T1000 (cell line): ENCODE data around the gene LAT.
A peak's percentile ranks its signal among the peaks of the same experiment; 100 is the strongest.
"Not testable (repeated sequence)": the region's sequence is repeated elsewhere in the genome, so short reads cannot be mapped to it uniquely, and the experiment has no call there.

ENCODE experiments used
- DNase-seq: peaks from one replicate; lab custom pipeline; 2025; ENCODE audit warnings: mixed read lengths; lab: John Stamatoyannopoulos, UW

Gene LAT, protein sequence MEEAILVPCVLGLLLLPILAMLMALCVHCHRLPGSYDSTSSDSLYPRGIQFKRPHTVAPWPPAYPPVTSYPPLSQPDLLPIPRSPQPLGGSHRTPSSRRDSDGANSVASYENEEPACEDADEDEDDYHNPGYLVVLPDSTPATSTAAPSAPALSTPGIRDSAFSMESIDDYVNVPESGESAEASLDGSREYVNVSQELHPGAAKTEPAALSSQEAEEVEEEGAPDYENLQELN

DNA sequence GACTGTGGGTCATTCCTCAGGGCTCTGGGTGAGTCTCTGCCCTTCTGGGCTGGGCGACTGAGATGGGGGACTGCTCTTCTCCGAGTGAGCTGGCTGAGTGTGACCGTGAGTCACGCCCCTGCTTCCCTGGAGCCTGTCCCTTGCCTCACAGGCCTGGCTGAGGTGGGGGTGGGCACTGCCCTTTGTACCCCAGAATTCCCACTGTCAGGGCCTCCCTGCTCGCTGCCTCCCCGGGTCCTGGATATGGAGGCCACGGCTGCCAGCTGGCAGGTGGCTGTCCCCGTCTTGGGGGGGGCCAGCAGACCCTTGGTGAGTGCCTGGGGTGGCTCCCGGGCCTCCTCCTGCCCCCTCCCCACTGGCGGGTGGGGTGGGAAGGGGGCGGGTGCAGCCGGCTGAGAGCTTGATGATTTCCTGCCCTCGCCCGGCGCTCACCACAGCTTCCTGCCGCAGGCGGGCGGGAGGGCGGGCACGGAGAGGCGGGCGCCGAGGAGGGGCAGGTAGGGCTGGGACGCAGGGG lies at the start of gene LAT:
LAT (plus strand) TSS at position 434 of the 517 bp plus-strand sequence. CDS start 366 bp downstream, outside the sequence.
- no peak for DNase-seq

DNA sequence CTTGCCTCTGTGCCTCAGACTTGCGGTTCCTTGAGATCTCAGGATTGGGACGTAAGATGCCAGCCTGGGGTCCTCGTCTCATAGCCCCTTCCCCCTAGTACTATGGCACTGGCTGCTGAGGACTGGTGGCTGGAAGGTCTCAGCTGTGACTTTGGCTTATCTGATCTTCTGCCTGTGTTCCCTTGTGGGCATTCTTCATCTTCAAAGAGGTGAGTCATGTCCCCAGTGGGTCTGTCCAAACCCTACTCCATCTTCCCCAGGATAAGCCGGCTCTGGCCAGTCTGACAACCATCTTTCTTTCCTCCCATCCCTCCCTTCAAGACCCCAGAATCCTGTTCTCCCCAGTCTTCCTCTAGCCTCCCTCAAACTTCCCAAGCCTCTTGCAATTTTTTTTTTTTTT lies 49.5 kb upstream of the LAT start:
- no peak for DNase-seq

DNA sequence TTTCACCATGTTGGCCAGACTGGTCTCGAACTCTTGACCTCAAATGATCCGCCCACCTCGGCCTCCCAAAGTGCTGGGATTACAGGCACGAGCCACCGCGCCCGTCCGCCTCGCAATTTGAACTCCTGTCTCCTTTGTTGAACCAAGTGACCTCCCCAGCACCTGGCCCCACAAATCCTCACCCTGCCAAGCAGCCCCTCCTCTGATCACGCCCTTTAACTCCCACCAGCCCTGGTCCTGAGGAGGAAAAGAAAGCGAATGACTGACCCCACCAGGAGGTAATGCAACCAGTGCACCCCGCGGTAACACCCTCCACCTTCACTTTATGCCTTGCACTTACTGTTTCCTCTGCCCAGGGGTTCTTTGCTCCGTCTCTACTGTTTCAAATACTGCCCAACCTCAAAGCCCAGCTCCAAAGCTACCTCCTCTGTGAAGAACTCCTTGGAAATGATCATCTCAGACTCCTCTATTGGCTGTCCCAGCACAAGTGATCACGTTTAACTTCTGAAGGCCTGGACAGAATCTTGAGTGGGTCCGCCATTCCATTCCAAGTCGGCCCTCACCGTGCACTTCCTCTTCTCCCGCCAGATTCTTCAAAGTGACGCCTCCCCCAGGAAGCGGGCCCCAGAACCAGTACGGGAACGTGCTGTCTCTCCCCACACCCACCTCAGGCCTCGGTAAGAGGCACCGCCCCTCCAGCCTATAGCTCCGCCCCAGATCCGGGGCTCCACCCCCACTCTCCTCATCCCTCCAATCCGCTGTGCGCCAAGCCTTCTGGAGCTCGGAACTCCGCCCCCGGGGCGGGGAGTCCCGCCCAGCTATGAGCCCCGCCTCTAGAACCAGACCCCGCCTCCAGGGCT lies 48.7 kb upstream of the LAT start:
- DNase-seq: peak; percentile 60

DNA sequence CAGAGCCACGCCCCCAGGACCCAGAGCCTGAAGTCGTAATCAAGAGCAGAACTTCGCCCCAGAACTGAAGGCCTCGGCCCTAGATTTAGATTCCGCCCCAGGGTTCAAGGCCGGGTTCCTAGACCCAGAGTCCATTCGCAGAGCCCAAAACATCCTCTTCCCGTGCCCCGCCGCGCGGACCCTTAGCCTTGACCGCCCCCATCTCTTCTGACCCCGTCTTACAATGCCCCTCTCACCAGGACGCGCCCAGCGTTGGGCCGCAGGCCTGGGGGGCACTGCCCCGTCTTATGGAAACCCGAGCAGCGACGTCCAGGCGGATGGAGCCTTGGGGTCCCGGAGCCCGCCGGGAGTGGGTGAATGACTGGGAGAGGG lies 48.1 kb upstream of the LAT start:
- DNase-seq: no peak

DNA sequence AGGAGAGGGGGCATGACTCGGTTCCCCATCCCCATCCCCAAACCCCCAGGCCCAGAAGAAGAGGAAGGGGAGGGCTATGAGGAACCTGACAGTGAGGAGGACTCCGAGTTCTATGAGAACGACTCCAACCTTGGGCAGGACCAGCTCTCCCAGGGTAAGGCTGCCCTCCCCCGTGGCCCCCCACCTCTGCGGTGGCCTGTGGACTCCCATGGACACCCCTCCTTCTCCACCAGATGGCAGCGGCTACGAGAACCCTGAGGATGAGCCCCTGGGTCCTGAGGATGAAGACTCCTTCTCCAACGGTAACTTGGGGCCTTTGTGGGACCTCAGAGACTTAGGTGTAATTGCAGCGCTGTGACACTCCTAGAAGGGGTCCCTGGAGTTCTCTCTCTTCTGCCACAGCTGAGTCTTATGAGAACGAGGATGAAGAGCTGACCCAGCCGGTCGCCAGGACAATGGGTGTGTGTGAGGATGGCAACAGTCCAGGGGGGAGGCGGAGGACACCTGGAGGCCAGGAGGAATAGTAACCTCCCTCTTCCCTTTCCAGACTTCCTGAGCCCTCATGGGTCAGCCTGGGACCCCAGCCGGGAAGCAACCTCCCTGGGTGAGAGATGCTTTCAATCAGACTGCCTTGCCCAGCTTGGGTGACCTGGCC lies 47.5 kb upstream of the LAT start:
- no peak for DNase-seq

DNA sequence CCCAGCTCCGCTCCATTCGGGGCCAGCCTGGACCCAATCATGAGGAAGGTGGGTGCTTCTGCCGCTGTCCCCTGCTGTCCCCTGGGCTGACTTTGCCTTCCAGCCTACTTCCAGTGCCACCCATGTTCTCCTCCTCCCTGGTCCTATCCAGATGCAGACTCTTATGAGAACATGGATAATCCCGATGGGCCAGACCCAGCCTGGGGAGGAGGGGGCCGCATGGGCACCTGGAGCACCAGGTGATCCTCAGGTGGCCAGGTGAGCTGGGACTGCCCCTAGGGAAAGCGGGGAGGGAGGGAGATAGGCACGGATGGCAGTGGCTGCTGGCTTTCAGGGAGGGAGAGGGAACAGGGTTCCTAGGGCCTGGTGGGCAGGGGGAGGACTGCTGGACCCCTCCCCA lies 46.1 kb upstream of the LAT start:
- DNase-seq: no peak

DNA sequence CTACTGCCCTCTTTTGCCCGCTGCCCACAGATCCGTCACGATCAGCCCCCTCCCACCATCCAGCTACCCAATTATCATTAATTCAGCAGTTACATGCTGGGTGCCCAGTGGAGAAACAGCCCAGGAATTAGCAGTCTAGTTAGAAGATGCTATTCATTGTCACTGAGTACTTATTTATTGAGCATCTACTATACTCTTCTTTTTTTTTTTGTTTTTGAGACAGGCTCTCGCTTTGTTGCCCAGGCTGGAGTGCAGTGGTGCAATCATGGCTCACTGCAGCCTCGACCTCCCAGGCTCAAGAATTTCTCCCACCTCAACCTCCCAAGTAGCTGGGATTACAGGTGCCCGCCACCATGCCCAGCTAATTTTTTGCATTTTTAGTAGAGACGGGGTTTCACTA lies 45.0 kb upstream of the LAT start:
- not testable (repeated sequence) for DNase-seq

DNA sequence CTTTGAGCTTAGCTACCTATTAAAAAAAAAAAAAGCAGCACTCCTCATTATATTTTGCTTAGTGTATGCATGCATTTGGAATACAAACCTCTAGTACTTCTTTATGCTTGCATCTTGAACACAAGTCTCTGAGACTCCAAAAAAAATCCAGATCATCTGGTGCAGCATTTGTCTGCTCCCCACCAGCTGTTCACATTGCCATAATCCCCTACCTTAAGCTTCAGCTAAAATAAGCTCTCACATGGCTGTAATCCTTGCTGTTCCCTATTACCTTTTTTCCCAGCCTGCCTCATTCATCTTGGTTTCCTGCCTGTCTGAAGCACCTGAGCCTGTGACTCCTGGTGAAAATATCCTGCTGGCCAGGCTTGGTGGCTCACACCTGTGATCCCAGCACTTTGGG lies 41.6 kb upstream of the LAT start:
- DNase-seq: no peak

DNA sequence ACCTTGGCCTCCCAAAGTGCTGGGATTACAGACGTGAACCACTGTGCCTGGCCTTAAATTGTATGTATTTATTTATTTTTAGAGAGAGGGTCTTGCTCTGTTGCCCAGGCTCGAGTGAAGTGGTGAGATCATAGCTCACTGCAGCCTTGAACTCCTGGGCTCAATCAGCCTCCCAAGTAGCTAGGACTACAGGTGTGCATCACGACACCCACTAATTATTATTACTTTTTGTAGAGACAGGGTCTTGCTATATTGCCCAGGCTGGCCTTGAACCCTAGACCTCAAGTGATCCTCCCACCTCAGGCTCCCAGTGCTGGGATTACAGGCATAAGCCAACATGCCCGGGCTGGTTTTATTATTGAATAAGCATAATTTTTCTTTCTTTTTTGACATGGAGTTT lies 38.2 kb upstream of the LAT start:
- no peak for DNase-seq

DNA sequence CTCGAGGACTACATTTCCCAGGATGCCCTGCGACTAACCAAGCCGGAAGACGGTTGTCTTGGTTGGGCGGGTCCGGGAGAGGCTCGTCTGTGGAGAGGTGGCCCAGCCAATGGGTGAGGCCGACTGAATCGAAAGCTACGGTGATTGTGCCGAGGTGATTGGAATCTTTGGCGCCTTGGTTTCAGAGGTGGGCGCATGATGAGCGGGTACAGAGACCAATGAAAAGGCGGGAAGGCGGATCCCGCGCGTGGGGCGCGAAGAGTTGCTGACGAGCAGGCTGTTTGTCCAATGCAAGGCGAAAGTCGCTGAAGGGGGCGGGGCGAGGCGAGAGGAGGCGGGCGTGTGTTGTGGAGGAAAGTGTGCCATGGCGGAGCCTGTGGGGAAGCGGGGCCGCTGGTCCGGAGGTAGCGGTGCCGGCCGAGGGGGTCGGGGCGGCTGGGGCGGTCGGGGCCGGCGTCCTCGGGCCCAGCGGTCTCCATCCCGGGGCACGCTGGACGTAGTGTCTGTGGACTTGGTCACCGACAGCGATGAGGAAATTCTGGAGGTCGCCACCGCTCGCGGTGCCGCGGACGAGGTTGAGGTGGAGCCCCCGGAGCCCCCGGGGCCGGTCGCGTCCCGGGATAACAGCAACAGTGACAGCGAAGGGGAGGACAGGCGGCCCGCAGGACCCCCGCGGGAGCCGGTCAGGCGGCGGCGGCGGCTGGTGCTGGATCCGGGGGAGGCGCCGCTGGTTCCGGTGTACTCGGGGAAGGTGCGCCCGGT lies 34.0 kb upstream of the LAT start, which contains the start of gene NFATC2IP:
NFATC2IP (plus strand) TSS at position 290 of the 762 bp plus-strand sequence; CDS start at position 365, 75 bp downstream.
- DNase-seq: peak; percentile 99

DNA sequence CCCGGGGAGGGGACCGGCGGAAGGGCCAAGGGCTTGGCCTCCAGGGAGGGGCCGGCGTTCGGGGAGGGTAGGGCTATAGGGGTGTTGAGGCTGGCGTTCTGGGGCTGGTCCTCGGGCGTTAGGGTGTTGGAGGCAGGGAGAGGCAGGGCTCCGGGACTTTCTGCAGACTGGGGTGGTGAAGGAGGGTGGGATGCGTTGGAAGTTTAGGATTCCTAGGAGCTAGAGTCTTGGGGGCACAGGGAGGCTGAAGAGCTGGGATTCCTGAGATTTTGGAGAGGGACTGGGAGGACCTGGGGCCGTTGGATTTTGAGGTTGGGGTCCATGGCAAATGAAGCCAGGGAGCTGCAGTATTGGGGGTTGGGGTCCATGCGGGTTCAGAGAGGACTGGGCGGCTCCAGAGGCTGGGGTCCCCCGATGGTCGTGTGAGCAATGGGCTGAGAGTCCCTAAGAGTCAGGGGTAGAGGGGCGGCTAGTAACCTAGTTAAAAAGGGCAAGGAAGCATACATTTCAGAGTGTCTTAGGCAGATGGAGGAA lies 33.4 kb upstream of the LAT start:
- DNase-seq: no peak

DNA sequence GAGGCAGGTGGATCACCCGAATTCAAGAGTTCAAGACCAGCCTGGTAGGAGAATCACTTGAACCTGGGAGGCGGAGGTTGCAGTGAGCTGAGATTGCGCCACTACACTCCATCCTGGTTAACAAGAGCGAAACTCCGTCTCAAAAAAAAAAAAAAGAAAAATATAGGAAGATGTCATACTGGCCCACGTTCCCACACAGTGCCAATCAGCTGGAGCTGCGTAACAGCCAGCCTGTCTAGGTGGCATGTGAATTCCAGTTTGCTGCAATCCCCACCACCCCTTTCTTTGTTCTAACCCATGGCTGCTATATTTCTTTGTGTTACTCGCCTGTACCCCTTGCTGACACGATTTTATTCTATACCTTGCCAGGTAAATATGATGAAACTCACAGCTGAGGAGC lies 26.6 kb upstream of the LAT start:
- no peak for DNase-seq

DNA sequence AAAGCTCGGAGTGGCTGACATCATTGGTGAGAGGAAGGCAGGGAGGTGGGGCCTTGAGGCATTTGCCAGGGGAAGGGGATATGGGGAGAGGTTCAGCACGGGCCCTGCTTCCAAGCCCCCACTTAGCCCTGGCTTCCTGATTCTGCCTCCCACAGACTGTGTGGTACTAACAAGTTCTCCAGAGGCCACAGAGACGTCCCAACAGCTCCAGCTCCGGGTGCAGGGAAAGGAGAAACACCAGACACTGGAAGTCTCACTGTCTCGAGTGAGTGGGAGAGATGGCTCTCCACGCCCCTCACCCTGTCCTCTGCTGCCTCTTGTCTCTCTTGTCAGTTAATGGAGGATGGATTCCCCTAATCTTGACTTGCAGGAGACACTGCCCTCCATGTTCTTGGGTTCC lies 26.0 kb upstream of the LAT start:
- no peak for DNase-seq

DNA sequence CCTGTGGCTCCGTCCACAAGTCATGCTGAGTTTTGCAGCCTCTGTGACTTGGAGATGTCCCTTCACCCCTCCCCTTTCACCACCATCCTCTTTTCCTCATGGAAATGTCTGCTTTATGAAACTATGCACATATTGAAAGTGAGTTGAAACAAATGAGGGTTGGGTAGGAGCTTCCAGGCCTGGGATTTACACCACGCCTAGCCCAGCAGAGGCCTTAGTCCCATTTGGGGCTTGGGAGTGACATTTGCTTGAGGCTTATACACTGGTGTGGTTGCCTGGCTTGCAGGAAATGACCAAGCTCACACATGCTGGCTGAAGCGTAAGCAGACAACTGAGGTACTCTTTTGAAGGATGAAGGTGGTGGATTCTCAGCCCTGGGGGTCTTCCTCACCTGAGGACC lies 20.8 kb upstream of the LAT start:
- no peak for DNase-seq

DNA sequence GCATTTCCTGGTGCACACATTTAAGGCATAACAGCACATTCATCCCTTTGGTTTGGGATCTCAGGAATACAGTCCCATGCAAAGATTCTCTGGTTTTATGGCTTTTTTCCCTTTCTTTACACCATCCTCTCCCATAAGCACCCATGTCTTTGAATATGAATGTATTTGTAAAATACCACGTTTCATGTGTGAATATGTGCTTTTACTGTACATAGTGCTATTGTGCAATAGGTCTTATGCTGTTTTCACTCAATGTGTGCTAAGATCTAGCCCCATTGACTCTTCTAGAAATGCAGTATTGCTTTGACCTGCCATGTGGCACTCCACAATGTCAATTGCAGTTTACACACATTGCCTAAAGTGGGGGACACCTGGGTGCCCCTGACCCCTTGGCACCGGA lies 20.4 kb upstream of the LAT start:
- DNase-seq: no peak

DNA sequence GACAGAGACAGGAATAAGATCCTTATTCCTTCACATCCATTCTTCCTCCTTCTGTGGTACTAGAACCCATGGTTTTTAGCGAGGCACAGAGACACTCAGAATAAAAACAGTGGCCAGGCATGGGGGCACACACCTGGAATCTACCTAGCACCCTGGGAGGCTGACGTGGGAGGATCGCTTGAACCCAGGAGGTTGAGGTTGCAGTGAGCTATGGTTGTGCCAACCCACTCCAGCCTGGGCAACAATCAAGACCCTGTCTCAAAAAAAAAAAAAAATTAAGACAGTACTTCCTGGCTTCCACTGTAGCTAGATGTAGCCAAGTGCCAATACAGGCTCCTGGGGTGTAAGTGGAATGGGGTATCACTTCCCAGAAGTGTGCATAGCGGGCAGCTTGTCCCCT lies 17.7 kb upstream of the LAT start:
- no peak for DNase-seq

DNA sequence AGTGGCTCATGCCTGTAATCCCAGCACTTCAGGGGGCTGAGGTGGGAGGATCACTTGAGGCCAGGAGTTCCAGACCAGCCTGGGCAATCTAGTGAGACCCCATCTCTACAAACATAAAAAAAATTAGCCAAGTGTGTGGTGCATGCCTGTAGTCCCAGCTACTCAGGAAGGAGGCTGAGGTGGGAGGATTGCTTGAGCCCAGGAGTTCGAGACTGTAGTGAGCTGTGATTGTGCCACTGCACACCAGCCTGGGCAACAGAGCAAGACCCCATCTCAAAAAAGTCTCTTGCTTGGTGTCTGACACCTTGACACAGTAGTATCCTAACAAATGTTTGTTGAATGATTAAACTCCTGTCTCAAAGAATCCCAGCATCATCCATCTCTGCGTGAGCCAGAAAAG lies 15.2 kb upstream of the LAT start:
- DNase-seq: not testable (repeated sequence)

DNA sequence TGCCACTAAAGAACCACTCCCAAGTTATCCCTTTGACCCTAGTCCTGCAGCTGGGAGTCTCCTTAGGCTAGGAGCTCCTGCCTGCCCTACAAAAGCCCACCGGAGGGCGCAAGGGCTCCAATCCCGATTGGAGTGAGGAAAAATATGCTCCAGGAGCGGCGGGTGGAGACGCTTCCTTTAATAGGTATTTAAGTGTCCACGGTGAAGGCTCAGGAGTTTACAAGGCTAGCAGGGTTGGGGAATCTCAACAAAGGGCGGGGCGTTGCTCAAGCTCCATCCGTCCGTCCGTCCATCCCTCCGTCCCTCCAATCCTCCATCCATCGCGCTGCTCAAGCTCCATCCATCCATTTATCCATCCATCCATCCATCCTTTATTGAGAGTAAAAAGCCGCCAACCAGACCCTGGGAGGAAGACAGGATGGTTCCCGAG lies 10.8 kb upstream of the LAT start:
- DNase-seq: peak; percentile 60

DNA sequence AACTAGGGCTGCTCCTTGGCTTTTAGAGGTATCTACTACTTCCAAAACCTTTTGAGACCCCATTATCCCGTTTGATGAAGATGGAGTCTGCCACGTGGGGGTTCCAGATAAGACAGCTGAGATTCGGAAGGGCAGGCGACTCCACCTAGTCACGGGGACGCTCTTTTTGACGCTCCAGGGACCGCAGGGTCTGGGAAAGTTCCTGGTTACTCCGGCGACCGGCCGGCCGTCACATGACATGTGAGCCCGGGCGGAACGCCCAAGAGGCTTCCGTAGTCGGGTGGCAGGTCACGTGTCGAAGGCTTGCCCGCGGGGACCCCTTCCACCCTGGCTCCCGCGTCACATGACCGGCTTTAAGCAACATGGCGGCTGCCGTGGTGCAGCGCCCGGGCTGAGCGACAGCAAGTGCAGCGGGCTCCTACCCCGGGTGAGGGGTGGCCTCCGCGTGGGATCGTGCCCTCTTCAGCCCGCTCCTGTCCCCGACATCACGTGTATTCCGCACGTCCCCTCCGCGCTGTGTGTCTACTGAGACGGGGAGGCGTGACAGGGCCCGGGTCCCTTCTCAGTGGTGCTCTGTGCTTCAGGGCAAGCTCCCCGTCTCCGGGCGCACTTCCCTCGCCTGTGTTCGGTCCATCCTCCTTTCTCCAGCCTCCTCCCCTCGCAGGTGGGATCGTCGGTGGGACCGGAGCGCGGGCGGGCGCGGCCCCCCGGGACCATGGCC lies 10.3 kb upstream of the LAT start, which contains the start of gene SPNS1:
SPNS1 (plus strand) TSS at position 342 of the 721 bp plus-strand sequence; CDS start at position 716, 374 bp downstream.
- DNase-seq: peak; percentile 94

DNA sequence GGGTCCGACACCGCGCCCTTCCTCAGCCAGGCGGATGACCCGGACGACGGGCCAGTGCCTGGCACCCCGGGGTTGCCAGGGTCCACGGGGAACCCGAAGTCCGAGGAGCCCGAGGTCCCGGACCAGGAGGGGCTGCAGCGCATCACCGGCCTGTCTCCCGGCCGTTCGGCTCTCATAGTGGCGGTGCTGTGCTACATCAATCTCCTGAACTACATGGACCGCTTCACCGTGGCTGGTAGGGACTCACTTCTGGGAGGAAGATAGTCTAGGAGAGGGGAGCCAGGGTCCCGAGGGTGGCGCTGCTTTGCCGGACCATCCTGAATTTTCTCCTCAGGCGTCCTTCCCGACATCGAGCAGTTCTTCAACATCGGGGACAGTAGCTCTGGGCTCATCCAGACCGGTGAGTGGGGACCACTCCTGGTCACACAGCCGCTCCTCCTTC lies 9.7 kb upstream of the LAT start:
- no peak for DNase-seq
